Vagina (tissue), 2 donors: Measurements from ENCODE around the gene TMEM120A. TPM values are rescaled to one million over a fixed set of nuclear protein-coding genes. Genes with fewer than 3 reads are reported as not detected.

ENCODE experiments used
- DNase-seq, 2 donors: peaks; one replicate each; pipeline ENCODE4 v3.0.0-alpha.2; 2017; ENCODE audit errors: extremely low spot score in 2 of 2
- H3K27ac ChIP-seq: fragments of 200-600 bp; sonication (generic); one replicate; pipeline ENCODE4 v1.5.1; 2019
- H3K27me3 ChIP-seq: fragments of 200-600 bp; sonication (generic); one replicate; pipeline ENCODE4 v1.5.1; 2019
- H3K36me3 ChIP-seq, 2 donors: fragments of 200-600 bp; sonication (generic); one replicate each; pipeline ENCODE4 v1.5.1; 2017 to 2019
- H3K4me1 ChIP-seq: fragments of 200-600 bp; sonication (generic); one replicate; pipeline ENCODE4 v1.5.1; 2019
- H3K4me3 ChIP-seq, 2 donors: fragments of 200-600 bp; sonication (generic); 1 replicate in 1 of 2; 2 replicates in 1 of 2; pipeline ENCODE4 v1.5.1; 2016 to 2019
- H3K9me3 ChIP-seq: fragments of 200-600 bp; sonication (generic); one replicate; pipeline ENCODE4 v1.5.1; 2019
- CTCF ChIP-seq, 3 experiments: fragments of 450-650 bp in 2 of 3; fragments of 200-600 bp in 1 of 3; sonication (generic) in 1 of 3; IDR thresholded peaks; one replicate each; pipeline ENCODE4 v1.5.1; 2017 to 2019; ENCODE audit warnings: antibody characterized with exemption in 3 of 3, mild to moderate bottlenecking in 2 of 3, moderate library complexity in 2 of 3
- POLR2A ChIP-seq, 2 donors: fragments of 450-650 bp; IDR thresholded peaks; one replicate each; pipeline ENCODE4 v1.6.1; 2017; ENCODE audit warnings: antibody characterized with exemption in 2 of 2, mild to moderate bottlenecking in 2 of 2, moderate library complexity in 2 of 2
- POLR2AphosphoS5 ChIP-seq, 2 donors: sonication (generic); formaldehyde crosslinking; IDR thresholded peaks; one replicate each; pipeline ENCODE4 v1.9.0; 2017; ENCODE audit warnings: antibody characterized with exemption in 2 of 2, mild to moderate bottlenecking in 2 of 2, low read depth in 1 of 2; ENCODE audit not compliant: insufficient read depth in 1 of 2
- intact Hi-C: fragments of 100-400 bp; cut with DNase I; formaldehyde crosslinking; loops from one replicate; pipeline ENCODE4 v1.15.1; 2023
- total RNA-seq: library from RNA; depleted of rRNA; stranded (reverse); fragments of >200 nt; gene quantifications from one replicate; pipeline ENCODE4 v1.2.3, GENCODE V29; 2016

Gene TMEM120A
- total RNA-seq, 1 donor from 2014 or later: 45.9 TPM

DNA sequence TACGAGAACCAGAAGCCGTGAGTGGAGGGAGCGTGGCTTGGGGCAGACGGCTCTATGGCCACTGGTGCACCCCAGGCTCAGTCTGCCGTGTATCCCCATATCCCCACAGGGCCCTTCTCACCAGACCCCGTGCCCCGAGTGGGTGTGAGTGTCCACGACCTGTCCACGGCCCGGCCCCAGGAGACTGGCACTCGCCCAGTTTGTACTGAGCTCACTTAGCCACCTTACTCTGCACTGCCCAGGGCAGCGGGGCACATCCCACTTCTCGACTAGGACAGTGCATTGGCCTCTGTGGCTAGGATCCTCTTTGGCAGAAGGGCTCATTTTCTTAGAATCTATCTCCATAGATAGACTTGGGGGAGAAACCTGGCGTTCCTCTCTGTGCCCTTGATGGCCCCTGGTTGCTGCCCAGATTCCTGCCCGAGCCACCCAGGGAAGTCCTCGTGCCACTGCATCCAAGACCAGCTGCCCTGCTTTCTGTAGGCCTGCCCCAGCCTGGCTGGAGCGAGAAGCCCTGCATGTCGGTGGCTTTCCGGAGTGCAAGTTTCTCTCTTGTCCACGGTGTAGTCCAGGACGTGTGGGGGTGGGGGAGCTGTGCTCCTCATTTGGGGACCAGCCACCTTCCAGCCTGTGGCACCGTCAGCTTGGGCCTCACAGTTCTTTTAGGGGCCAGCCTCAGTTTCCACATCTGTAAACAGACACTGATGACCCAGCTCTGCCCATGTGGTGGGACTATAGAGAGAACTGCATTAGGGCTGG lies 11.9 kb downstream of the TMEM120A start:
- intact Hi-C loops: no loop called here

DNA sequence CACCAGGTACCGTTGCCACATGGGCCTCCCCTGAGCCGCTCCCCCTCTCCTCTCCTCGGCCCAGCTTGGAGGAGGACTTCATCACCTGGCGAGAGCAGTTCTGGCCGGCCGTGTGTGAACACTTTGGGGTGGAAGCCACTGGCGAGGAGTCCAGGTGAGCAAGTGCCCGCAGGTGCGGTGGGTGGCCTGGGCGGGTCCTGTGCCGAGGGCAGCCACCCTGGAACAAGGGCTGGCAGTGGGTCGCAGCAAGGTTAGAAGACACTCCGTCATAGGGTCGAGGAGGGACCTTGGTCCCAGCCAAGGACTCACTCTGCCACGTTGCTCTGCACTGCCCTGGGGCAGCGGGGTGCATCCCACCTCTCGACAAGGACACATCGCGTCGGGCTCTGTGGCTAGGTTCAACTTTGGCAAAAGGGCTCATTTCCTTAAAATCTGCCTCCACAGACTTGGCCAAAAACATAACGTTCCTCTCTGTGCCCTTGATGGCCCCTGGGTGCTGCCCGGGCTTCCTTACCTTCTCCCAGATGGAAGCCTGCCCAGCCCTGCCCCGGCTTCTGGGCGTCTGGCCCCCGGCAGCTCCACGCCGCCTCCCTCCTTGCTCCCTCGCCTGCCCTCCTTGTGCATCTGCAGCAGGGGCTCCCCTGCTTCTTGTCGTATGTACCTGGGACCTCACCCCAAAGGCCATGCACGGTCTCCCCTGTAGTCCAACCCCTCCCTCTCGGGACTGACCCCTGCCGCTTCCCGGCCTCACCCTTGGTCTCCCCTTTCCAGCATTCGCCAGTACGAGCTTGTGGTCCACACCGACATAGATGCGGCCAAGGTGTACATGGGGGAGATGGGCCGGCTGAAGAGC lies 12.7 kb downstream of the TMEM120A start:
- Histone ChIP-seq H3K4me3 (no peak overlapping the region), H3K4me1 (peaks cover 27% of the 10 kb centered on the region), H3K27ac (no peak overlapping the region), H3K9me3 (no peaks in the 10 kb centered on the region), H3K27me3 (no peaks in the 10 kb centered on the region), H3K36me3 (peaks cover 0 to 61% of the 10 kb centered on the region in 2 donors)
- no peak for TF ChIP-seq POLR2AphosphoS5 (IDR thresholded peaks at IDR 0.05; ENCODE audit: insufficient read depth in 1 of 2, low read depth in 1 of 2)
- TF ChIP-seq CTCF (IDR thresholded peaks at IDR 0.05): no peak
- TF ChIP-seq POLR2A (IDR thresholded peaks at IDR 0.05): no peak
- intact Hi-C loops: no loop called here
- no peak for DNase-seq

More for the DNA sequence above, 11.9 kb downstream of the TMEM120A start:
- Histone ChIP-seq H3K27ac (no peak overlapping the region), H3K27me3 (no peaks in the 10 kb centered on the region), H3K4me3 (no peak overlapping the region), H3K36me3 (peaks cover 0 to 70% of the 10 kb centered on the region in 2 donors), H3K9me3 (no peaks in the 10 kb centered on the region), H3K4me1 (peaks cover 27% of the 10 kb centered on the region)
- peak in 1 of 2 donors; percentile 81 for DNase-seq
- TF ChIP-seq CTCF (IDR thresholded peaks at IDR 0.05) (no peak), POLR2A (IDR thresholded peaks at IDR 0.05) (no peak), POLR2AphosphoS5 (IDR thresholded peaks at IDR 0.05; ENCODE audit: insufficient read depth in 1 of 2, low read depth in 1 of 2) (no peak)

DNA sequence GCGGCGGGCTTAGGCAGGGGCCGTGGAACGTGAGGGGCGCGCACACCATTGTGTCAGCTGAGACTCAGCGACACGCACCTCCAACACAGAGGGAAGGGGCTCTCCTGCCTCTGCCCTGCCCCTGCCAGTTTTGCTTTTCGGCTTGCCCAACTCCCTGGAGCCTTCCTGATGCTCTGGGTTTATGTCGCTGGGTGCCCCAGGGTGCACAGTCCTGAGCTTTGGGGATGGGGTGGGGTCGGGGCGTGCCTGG lies 13.3 kb downstream of the TMEM120A start:
- Histone ChIP-seq H3K27me3 (no peaks in the 10 kb centered on the region), H3K9me3 (no peaks in the 10 kb centered on the region), H3K27ac (no peak overlapping the region), H3K4me1 (peaks cover 27% of the 10 kb centered on the region), H3K4me3 (no peak overlapping the region), H3K36me3 (peaks cover 0 to 56% of the 10 kb centered on the region in 2 donors)
- peak in 1 of 2 donors; percentile 70 for DNase-seq
- TF ChIP-seq POLR2A (IDR thresholded peaks at IDR 0.05) (no peak), CTCF (IDR thresholded peaks at IDR 0.05) (no peak)
- intact Hi-C loops: no loop called here

DNA sequence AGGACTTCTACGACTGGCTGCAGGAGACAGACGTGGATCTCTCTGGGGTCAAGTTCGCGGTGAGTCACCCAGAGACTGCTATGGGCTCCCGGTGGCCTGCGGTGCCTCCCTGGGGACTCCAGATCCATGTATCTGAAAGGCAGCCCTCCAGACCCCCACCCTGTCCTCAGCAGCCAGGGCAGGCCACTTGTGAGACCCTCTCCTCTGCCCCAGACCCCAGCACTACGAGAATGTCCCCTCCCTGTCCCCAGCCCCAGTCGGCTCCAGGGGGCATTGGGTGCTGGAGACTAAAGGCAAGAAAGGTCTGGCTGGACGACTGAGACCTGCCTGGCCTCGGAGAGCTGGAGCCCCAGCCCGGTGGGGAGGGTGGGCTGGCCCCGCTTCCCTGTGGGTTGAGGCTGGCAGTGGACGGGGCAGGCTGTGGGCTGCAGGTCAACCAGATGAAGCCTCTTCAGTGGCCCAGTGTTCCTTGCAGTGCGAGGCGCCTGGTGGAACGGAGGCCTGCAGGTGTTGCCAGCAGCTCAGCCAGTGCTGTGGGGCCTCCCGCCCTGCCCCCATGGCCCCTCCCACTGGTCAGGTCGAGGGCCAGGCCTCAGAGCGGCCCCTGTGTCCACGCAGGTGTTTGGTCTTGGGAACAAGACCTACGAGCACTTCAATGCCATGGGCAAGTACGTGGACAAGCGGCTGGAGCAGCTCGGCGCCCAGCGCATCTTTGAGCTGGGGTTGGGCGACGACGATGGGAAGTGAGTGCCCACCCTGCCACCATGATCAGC lies 13.8 kb downstream of the TMEM120A start:
- no peak overlapping the region for H3K27ac ChIP-seq
- no peaks in the 10 kb centered on the region for H3K9me3 ChIP-seq
- intact Hi-C loops: no loop called here
- H3K27me3 ChIP-seq: no peaks in the 10 kb centered on the region
- TF ChIP-seq POLR2AphosphoS5 (IDR thresholded peaks at IDR 0.05; ENCODE audit: insufficient read depth in 1 of 2, low read depth in 1 of 2): no peak
- TF ChIP-seq POLR2A (IDR thresholded peaks at IDR 0.05): no peak
- no peak for TF ChIP-seq CTCF (IDR thresholded peaks at IDR 0.05)
- H3K36me3 ChIP-seq: peaks cover 0 to 51% of the 10 kb centered on the region in 2 donors
- no peak for DNase-seq
- peaks cover 27% of the 10 kb centered on the region for H3K4me1 ChIP-seq
- H3K4me3 ChIP-seq: no peak overlapping the region
